ENCODE results near the gene LIMS2.

Gene LIMS2

GRCh38 chr2:127590386-127591190 lies 84.7 kb downstream of the LIMS2 start:
- Histone ChIP-seq H3K36me3 (no peaks in the 10 kb centered on the region), H3K27me3 (no peaks in the 10 kb centered on the region), H3K9me3 (no peaks in the 10 kb centered on the region), H3K4me1 (no peaks in the 10 kb centered on the region), H3K4me3 (ENCODE audit: low read depth, low read length) (no peak overlapping the region)
- no peak for DNase-seq
- TF ChIP-seq CTCF (IDR thresholded peaks at IDR 0.05; ENCODE audit: low read depth, low read length) = no peak

- no peak for TF ChIP-seq CTCF (IDR thresholded peaks at IDR 0.05; ENCODE audit: low read depth, low read length)
- DNase-seq = no peak
- Histone ChIP-seq H3K27me3 (no peaks in the 10 kb centered on the region), H3K4me1 (no peaks in the 10 kb centered on the region), H3K4me3 (ENCODE audit: low read depth, low read length) (no peak overlapping the region), H3K36me3 (no peaks in the 10 kb centered on the region), H3K9me3 (no peaks in the 10 kb centered on the region)
Measured at GRCh38 chr2:127589841-127590240, 85.5 kb downstream of the LIMS2 start.

- DNase-seq = no peak
- TF ChIP-seq CTCF (IDR thresholded peaks at IDR 0.05; ENCODE audit: low read depth, low read length) = no peak
- Histone ChIP-seq H3K4me1 (no peaks in the 10 kb centered on the region), H3K9me3 (no peaks in the 10 kb centered on the region), H3K4me3 (ENCODE audit: low read depth, low read length) (no peak overlapping the region), H3K36me3 (no peaks in the 10 kb centered on the region), H3K27me3 (no peaks in the 10 kb centered on the region)
Measured at GRCh38 chr2:127589358-127589757, 86.0 kb downstream of the LIMS2 start.

All from BE2C (cell line).